OCI-LY1 (cell line): ENCODE measurements around the gene FRMD3.

ENCODE experiments used
- CTCF ChIP-seq: fragments of 200-600 bp; sonication (generic), shearing (Covaris generic); IDR thresholded peaks from 2 replicates; pipeline ENCODE4 v1.5.1; 2017; ENCODE audit warnings: mild to moderate bottlenecking, antibody characterized with exemption, low read length, moderate library complexity, mixed read lengths
- EZH2 ChIP-seq: fragments of 200-600 bp; sonication (generic), shearing (Covaris generic); IDR thresholded peaks from 2 replicates; pipeline ENCODE4 v1.8.0; 2017; ENCODE audit warnings: borderline replicate concordance, mixed run types, mild to moderate bottlenecking, antibody characterized with exemption, low read length, moderate library complexity, mixed read lengths

GRCh38 chr9:83209188-83209731, 328.9 kb downstream of the FRMD3 start:
- no peak for TF ChIP-seq CTCF
- TF ChIP-seq EZH2 = no peak
